Endothelial cell (in vitro differentiated cells): ENCODE data around the gene PCBP1. TPM values are rescaled to one million over a fixed set of nuclear protein-coding genes. Genes with fewer than 3 reads are reported as not detected.
A peak's percentile ranks its signal among the peaks of the same experiment; 100 is the strongest.

ENCODE experiments used
- DNase-seq: peaks from one replicate; pipeline ENCODE4 v3.0.0; 2021; ENCODE audit warnings: low spot score
- H3K27ac Mint-ChIP-seq: one replicate; pipeline ENCODE4 v1.8.0; 2021; ENCODE audit warnings: mixed read lengths, inconsistent platforms; ENCODE audit not compliant: unreplicated experiment
- H3K27me3 Mint-ChIP-seq: one replicate; pipeline ENCODE4 v1.8.0; 2021; ENCODE audit warnings: mild to moderate bottlenecking, moderate library complexity, mixed read lengths, inconsistent platforms; ENCODE audit not compliant: unreplicated experiment
- H3K36me3 Mint-ChIP-seq: one replicate; pipeline ENCODE4 v1.8.0; 2021; ENCODE audit warnings: mild to moderate bottlenecking, low read depth, mixed read lengths, inconsistent platforms; ENCODE audit not compliant: unreplicated experiment
- H3K4me1 Mint-ChIP-seq: one replicate; pipeline ENCODE4 v1.8.0; 2021; ENCODE audit warnings: mild to moderate bottlenecking, mixed read lengths, inconsistent platforms; ENCODE audit not compliant: unreplicated experiment
- H3K4me3 Mint-ChIP-seq: one replicate; pipeline ENCODE4 v1.8.0; 2021; ENCODE audit warnings: mild to moderate bottlenecking, mixed read lengths, inconsistent platforms; ENCODE audit not compliant: unreplicated experiment
- H3K9me3 Mint-ChIP-seq: one replicate; pipeline ENCODE4 v1.8.0; 2021; ENCODE audit warnings: mixed read lengths, inconsistent platforms; ENCODE audit not compliant: unreplicated experiment
- CTCF ChIP-seq: fragments of 200-600 bp; sonication (generic); IDR thresholded peaks from one replicate; pipeline ENCODE4 v1.5.0; 2021; ENCODE audit warnings: antibody characterized with exemption; ENCODE audit not compliant: unreplicated experiment
- total RNA-seq: library from RNA; stranded (reverse); fragmentation: NEBNext Ultra II Directional; extraction: Animal tissue kit (Norgen Biotek cat#: 25700); gene quantifications from one replicate; pipeline ENCODE4 v1.2.1, GENCODE V29; 2021; ENCODE audit not compliant: unreplicated experiment

PCBP1 gene
- total RNA-seq, 1 donor from 2014 or later: 302 TPM

GRCh38 chr2:70113359-70114070, 26.2 kb downstream of the PCBP1 start:
- Mint-ChIP-seq H3K4me3 (no peak overlapping the region), H3K4me1 (peaks cover 9% of the 10 kb centered on the region), H3K9me3 (no peaks in the 10 kb centered on the region), H3K36me3 (no peaks in the 10 kb centered on the region), H3K27me3 (peaks cover 4% of the 10 kb centered on the region), H3K27ac (no peak overlapping the region)
- no peak for TF ChIP-seq CTCF
- DNase-seq: no peak

GRCh38 chr2:70115646-70116442, 28.6 kb downstream of the PCBP1 start:
- Mint-ChIP-seq H3K4me3 (no peak overlapping the region), H3K4me1 (peaks cover 16% of the 10 kb centered on the region), H3K27me3 (peaks cover 6% of the 10 kb centered on the region), H3K27ac (no peak overlapping the region), H3K36me3 (peaks cover 4% of the 10 kb centered on the region), H3K9me3 (no peaks in the 10 kb centered on the region)
- DNase-seq: no peak
- TF ChIP-seq CTCF: no peak

- H3K36me3 Mint-ChIP-seq: peaks cover 4% of the 10 kb centered on the region
- no peak overlapping the region for H3K27ac Mint-ChIP-seq
- no peak for TF ChIP-seq CTCF
- no peak for DNase-seq
- H3K9me3 Mint-ChIP-seq: no peaks in the 10 kb centered on the region
- H3K27me3 Mint-ChIP-seq: peaks cover 6% of the 10 kb centered on the region
- peaks cover 18% of the 10 kb centered on the region for H3K4me1 Mint-ChIP-seq
- H3K4me3 Mint-ChIP-seq: no peak overlapping the region
Measured at GRCh38 chr2:70116936-70117552, 29.8 kb downstream of the PCBP1 start.

- Mint-ChIP-seq H3K9me3 (no peaks in the 10 kb centered on the region), H3K27ac (peak overlapping the region; percentile 92)
- no peak for DNase-seq
Measured at GRCh38 chr2:70118798-70119454, 31.6 kb downstream of the PCBP1 start.

More at GRCh38 chr2:70118798-70119454, 31.6 kb downstream of the PCBP1 start:
- H3K4me1 Mint-ChIP-seq: peaks cover 24% of the 10 kb centered on the region
- H3K4me3 Mint-ChIP-seq: peak overlapping the region; percentile 6
- H3K36me3 Mint-ChIP-seq: peaks cover 10% of the 10 kb centered on the region
- TF ChIP-seq CTCF: no peak
- H3K27me3 Mint-ChIP-seq: peaks cover 12% of the 10 kb centered on the region
